ENCODE data around the gene NUP133.

NUP133 gene

DNA sequence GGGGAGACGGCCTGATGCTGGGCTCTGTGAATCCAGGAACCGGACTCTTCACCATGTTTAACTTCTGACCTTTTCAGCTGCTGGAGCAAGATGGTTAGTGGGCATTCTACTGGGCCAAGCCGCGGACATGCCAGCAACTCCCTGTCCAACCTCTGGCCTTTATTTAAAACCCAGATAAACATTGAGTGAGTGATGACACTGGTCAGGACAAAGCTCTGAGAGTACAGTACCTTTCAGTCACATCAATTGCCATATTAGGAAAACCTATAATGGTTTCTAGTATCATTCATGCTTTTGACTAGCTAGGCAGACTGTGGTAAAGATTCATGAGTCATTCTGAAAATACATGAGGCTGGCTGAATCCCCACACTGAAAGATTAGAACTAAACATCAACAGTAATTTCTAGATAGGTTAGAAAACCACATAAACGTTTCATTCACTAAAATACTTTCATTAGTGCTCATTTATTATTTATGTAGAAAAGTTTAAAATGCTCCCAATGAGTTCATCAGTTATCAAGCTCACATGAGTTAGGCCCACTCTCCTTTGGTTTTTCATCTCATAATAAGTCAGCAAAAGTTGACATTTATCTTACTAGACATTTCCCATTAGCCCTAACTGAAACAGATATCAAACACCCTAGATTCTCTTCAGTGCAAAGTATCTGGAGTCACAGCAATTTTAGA, 67.1 kb downstream of the NUP133 start:
- DNase-seq (ENCODE audit: low read depth): no peak
- no peak overlapping the region for H3K4me3 ChIP-seq (ENCODE audit: low read depth, low read length)
- TF ChIP-seq, protein P1, sequence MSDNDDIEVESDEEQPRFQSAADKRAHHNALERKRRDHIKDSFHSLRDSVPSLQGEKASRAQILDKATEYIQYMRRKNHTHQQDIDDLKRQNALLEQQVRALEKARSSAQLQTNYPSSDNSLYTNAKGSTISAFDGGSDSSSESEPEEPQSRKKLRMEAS (IDR thresholded peaks at IDR 0.05; ENCODE audit: low read depth, low read length): no peak
- TF ChIP-seq POLR2A (IDR thresholded peaks at IDR 0.05; ENCODE audit: extremely low read depth, insufficient read length) (no peak), MYC (IDR thresholded peaks at IDR 0.05; ENCODE audit: low read depth, low read length) (no peak)
- TF ChIP-seq, protein P2, sequence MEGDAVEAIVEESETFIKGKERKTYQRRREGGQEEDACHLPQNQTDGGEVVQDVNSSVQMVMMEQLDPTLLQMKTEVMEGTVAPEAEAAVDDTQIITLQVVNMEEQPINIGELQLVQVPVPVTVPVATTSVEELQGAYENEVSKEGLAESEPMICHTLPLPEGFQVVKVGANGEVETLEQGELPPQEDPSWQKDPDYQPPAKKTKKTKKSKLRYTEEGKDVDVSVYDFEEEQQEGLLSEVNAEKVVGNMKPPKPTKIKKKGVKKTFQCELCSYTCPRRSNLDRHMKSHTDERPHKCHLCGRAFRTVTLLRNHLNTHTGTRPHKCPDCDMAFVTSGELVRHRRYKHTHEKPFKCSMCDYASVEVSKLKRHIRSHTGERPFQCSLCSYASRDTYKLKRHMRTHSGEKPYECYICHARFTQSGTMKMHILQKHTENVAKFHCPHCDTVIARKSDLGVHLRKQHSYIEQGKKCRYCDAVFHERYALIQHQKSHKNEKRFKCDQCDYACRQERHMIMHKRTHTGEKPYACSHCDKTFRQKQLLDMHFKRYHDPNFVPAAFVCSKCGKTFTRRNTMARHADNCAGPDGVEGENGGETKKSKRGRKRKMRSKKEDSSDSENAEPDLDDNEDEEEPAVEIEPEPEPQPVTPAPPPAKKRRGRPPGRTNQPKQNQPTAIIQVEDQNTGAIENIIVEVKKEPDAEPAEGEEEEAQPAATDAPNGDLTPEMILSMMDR (IDR thresholded peaks at IDR 0.05; ENCODE audit: low read depth, low read length): no peak

DNA sequence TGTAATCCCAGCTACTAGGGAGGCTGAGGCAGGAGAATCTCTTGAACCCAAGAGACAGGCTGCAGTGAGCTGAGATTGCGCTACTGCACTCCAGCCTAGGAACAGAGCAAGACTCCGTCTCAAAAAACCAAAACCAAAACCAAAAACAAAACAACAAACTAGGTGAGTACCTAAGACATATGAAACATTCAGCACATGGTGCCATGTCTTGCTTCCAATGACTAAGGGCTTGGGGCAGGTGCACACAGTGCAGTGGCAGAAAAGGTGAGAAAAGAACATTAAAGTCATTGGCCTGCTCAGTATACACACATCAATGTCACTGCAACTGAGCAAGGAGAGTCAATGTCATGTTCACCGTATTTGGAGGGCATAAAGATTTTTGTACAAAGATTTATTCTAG, 70.1 kb downstream of the NUP133 start:
- H3K4me3 ChIP-seq (ENCODE audit: low read depth, low read length): no peak overlapping the region
- DNase-seq (ENCODE audit: low read depth): no peak
- TF ChIP-seq POLR2A (IDR thresholded peaks at IDR 0.05; ENCODE audit: extremely low read depth, insufficient read length) (no peak), MYC (IDR thresholded peaks at IDR 0.05; ENCODE audit: low read depth, low read length) (no peak)
- TF ChIP-seq, protein P2 (IDR thresholded peaks at IDR 0.05; ENCODE audit: low read depth, low read length): no peak
- TF ChIP-seq, protein P1 (IDR thresholded peaks at IDR 0.05; ENCODE audit: low read depth, low read length): no peak

DNA sequence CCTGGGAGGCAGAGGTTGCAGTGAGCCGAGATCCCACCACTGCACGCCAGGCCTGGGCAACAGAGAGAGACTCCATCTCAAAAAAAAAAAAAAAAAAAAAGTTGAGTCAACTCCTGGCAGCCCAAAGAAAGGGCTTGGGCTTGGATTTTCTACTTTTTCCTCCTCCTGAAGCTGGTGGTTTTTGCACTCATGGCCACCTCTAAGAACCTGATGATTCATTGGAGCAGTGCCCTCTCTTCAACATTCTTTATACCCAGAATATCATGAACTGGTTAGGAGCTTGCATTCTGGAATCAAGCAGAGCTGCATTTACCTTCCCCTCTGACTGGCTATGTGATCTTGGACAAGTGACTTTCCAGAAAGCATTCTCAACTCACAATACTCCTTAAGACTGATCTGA, 70.7 kb downstream of the NUP133 start:
- no peak for TF ChIP-seq POLR2A (IDR thresholded peaks at IDR 0.05; ENCODE audit: extremely low read depth, insufficient read length)
- TF ChIP-seq, protein P1 (IDR thresholded peaks at IDR 0.05; ENCODE audit: low read depth, low read length): no peak
- TF ChIP-seq, protein P2 (IDR thresholded peaks at IDR 0.05; ENCODE audit: low read depth, low read length): no peak
- no peak for TF ChIP-seq MYC (IDR thresholded peaks at IDR 0.05; ENCODE audit: low read depth, low read length)
- H3K4me3 ChIP-seq (ENCODE audit: low read depth, low read length): no peak overlapping the region
- no peak for DNase-seq (ENCODE audit: low read depth)

DNA sequence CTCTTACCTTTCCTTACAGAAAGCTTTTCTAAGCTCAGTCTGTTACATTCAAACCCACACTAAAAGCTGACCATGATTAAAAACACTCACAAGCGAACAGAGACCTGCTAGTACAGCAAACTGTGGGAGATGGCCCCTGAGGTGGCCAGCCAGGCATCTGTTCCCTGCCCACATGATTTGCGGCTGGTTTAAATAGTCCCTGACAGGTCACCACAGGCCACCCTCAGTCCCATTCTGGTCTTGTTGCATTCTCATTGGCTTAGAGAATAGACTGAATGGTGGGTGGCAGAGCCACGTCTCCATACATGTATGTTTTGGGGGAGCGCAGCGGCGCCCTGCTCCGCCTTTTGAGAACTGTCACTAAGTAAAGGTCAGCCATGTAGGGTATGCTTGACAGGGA, 71.9 kb downstream of the NUP133 start:
- TF ChIP-seq, protein P1 (IDR thresholded peaks at IDR 0.05; ENCODE audit: low read depth, low read length): no peak
- no peak for TF ChIP-seq POLR2A (IDR thresholded peaks at IDR 0.05; ENCODE audit: extremely low read depth, insufficient read length)
- TF ChIP-seq MYC (IDR thresholded peaks at IDR 0.05; ENCODE audit: low read depth, low read length): no peak
- TF ChIP-seq, protein P2 (IDR thresholded peaks at IDR 0.05; ENCODE audit: low read depth, low read length): no peak
- H3K4me3 ChIP-seq (ENCODE audit: low read depth, low read length): no peak overlapping the region
- DNase-seq (ENCODE audit: low read depth): no peak

DNA sequence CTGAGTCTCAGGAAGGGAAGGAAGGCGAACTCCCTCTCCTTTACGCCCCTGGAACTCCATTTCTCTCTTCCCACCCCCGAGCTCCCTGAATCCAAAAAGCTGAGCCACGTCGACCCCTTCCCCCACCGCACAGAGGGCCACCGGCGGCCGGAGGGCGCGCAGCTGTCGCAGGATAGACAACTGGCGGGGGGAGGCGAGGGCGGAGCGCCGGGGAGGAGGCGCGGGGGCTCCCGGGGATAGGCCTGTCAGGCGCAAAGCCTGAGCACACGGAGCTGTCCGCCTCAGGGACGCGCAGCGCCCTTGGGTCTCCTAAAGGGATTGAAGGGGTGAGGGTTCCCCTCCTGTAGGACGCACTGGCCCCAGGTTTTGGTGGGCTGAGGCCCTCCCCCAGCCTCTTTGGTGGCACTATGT, 73.5 kb downstream of the NUP133 start:
- no peak for TF ChIP-seq POLR2A (IDR thresholded peaks at IDR 0.05; ENCODE audit: extremely low read depth, insufficient read length)
- TF ChIP-seq, protein P2 (IDR thresholded peaks at IDR 0.05; ENCODE audit: low read depth, low read length): no peak
- no peak for TF ChIP-seq MYC (IDR thresholded peaks at IDR 0.05; ENCODE audit: low read depth, low read length)
- TF ChIP-seq, protein P1 (IDR thresholded peaks at IDR 0.05; ENCODE audit: low read depth, low read length): no peak
- H3K4me3 ChIP-seq (ENCODE audit: low read depth, low read length): no peak overlapping the region
- DNase-seq (ENCODE audit: low read depth): no peak

All from NB4 (cell line).